Measurements from ENCODE around the gene REV3L. TPM values are rescaled to one million over a fixed set of nuclear protein-coding genes. Genes with fewer than 3 reads are reported as not detected.
A peak's percentile ranks its signal among the peaks of the same experiment; 100 is the strongest.

REV3L gene
- polyA plus RNA-seq (2012; ENCODE audit: missing spikeins), result 16.6 TPM

GRCh38 chr6:111482959-111483735 is at the start of gene REV3L:
Gene REV3L (minus strand): TSS chr6:111483218. CDS start chr6:111482888, 330 bp downstream.
- FAIRE-seq (no peak), DNase-seq (ENCODE audit: insufficient read length) (peak; percentile 46)
- TF ChIP-seq POLR2AphosphoS5 (IDR thresholded peaks at IDR 0.05; ENCODE audit: low read depth, low read length) (peak; percentile 78), TAF1 (IDR thresholded peaks at IDR 0.05; ENCODE audit: borderline replicate concordance, low read depth, low read length) (peak; percentile 64; the same call in 1 of the 2 replicates), POLR2A (IDR thresholded peaks at IDR 0.05; ENCODE audit: low read depth, low read length) (peak; percentile 67)

DNA sequence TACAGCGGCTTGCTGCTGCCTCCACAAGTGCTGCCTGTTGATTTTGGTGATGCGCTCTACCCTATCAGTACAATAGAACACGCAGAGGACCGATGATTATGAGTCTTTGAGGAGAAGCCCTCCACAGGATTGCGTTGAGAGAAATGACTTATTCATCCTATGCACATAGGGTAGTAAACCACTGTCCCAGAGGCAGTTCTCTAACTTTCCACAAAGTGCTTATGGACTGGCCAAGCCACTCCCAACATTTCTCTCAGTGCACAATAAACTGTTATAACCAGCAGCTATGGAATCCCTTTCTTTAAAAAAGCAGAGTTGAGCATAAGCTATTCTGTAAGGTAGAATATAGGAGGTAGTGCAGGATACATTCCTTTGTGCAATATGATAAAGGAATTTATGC is 48.2 kb upstream of the REV3L start:
- no peak for FAIRE-seq
- TF ChIP-seq POLR2AphosphoS5 (IDR thresholded peaks at IDR 0.05; ENCODE audit: low read depth, low read length) (no peak), TAF1 (IDR thresholded peaks at IDR 0.05; ENCODE audit: borderline replicate concordance, low read depth, low read length) (no peak), POLR2A (IDR thresholded peaks at IDR 0.05; ENCODE audit: low read depth, low read length) (no peak)
- DNase-seq (ENCODE audit: insufficient read length), result no peak

DNA sequence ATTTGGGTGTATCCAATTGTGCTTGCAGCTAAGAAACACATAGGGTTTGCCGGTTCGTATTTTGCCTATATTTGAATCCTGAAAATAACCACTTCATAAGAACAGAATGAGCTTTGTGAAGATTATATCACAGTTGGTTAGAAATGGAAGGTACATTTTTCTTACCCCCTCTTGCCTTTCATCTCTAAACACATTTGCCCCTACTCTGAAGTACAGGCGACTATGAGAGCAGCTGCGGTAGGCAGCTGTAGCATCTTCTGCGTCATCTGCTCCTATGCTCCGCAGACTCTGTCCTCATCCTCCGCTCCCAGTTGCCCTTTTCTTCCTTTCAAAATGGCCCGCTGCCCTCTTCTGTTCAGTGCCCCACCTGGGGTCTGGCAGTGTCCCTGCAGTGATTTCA is 47.6 kb upstream of the REV3L start:
- DNase-seq (ENCODE audit: insufficient read length), result no peak
- no peak for FAIRE-seq
- TF ChIP-seq POLR2A (IDR thresholded peaks at IDR 0.05; ENCODE audit: low read depth, low read length), result no peak
- TF ChIP-seq POLR2AphosphoS5 (IDR thresholded peaks at IDR 0.05; ENCODE audit: low read depth, low read length), result no peak
- no peak for TF ChIP-seq TAF1 (IDR thresholded peaks at IDR 0.05; ENCODE audit: borderline replicate concordance, low read depth, low read length)

DNA sequence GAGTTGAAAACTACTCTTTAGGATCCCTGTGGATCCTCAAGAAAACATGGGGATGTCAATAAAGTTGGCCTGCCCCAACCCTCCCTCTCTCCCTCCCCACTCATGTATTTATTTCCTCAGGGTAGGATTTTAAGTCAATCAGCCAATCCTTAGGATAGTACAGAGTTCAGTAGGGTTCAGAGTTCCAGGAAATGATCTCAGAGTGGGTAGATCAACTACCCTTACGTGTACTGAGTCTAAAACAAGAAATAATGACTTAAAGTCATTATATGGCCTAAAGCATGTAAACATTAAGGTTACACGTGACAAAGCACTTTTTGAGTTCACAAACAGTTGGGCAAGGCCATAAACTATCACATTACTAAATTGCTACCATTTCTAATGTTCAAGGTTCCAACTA is 47.2 kb upstream of the REV3L start:
- no peak for DNase-seq (ENCODE audit: insufficient read length)
- no peak for FAIRE-seq
- TF ChIP-seq POLR2AphosphoS5 (IDR thresholded peaks at IDR 0.05; ENCODE audit: low read depth, low read length) (no peak), POLR2A (IDR thresholded peaks at IDR 0.05; ENCODE audit: low read depth, low read length) (no peak), TAF1 (IDR thresholded peaks at IDR 0.05; ENCODE audit: borderline replicate concordance, low read depth, low read length) (no peak)

DNA sequence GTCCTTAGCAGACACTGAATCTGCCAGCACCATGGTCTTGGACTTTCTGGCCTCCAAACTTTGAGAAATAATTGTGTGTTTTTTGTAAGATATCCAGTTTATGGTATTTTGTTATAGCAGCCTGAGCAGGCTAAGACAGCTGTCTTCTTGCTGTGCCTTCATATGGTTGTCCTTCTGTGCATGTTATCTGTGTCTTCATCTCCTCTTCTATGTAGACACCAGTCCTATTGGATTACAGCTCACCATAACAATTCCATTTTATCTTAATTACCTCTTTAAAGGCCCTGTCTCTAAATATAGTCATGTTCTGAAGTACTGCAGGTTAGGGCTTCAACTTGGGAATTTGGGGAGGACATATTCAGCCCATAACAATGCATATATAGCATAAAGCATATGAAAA is 44.3 kb upstream of the REV3L start:
- no peak for FAIRE-seq
- no peak for DNase-seq (ENCODE audit: insufficient read length)
- no peak for TF ChIP-seq TAF1 (IDR thresholded peaks at IDR 0.05; ENCODE audit: borderline replicate concordance, low read depth, low read length)

GRCh38 chr6:111524735-111525134 is 41.7 kb upstream of the REV3L start:
- FAIRE-seq (no peak), DNase-seq (ENCODE audit: insufficient read length) (no peak)
- TF ChIP-seq POLR2AphosphoS5 (IDR thresholded peaks at IDR 0.05; ENCODE audit: low read depth, low read length) (no peak), TAF1 (IDR thresholded peaks at IDR 0.05; ENCODE audit: borderline replicate concordance, low read depth, low read length) (no peak), POLR2A (IDR thresholded peaks at IDR 0.05; ENCODE audit: low read depth, low read length) (no peak)

- no peak for TF ChIP-seq POLR2AphosphoS5 (IDR thresholded peaks at IDR 0.05; ENCODE audit: low read depth, low read length)
- no peak for TF ChIP-seq POLR2A (IDR thresholded peaks at IDR 0.05; ENCODE audit: low read depth, low read length)
- no peak for TF ChIP-seq TAF1 (IDR thresholded peaks at IDR 0.05; ENCODE audit: borderline replicate concordance, low read depth, low read length)
- DNase-seq (ENCODE audit: insufficient read length), result no peak
- no peak for FAIRE-seq
These were observed 41.2 kb upstream of the REV3L start for GRCh38 chr6:111524252-111524651.

- no peak for TF ChIP-seq POLR2A (IDR thresholded peaks at IDR 0.05; ENCODE audit: low read depth, low read length)
- no peak for TF ChIP-seq TAF1 (IDR thresholded peaks at IDR 0.05; ENCODE audit: borderline replicate concordance, low read depth, low read length)
- no peak for DNase-seq (ENCODE audit: insufficient read length)
- no peak for FAIRE-seq
These were observed 40.6 kb upstream of the REV3L start for GRCh38 chr6:111523484-111524167.

- TF ChIP-seq POLR2AphosphoS5 (IDR thresholded peaks at IDR 0.05; ENCODE audit: low read depth, low read length) (no peak), POLR2A (IDR thresholded peaks at IDR 0.05; ENCODE audit: low read depth, low read length) (no peak)
- no peak for FAIRE-seq
These were observed 39.5 kb upstream of the REV3L start for GRCh38 chr6:111522393-111523020.

DNA sequence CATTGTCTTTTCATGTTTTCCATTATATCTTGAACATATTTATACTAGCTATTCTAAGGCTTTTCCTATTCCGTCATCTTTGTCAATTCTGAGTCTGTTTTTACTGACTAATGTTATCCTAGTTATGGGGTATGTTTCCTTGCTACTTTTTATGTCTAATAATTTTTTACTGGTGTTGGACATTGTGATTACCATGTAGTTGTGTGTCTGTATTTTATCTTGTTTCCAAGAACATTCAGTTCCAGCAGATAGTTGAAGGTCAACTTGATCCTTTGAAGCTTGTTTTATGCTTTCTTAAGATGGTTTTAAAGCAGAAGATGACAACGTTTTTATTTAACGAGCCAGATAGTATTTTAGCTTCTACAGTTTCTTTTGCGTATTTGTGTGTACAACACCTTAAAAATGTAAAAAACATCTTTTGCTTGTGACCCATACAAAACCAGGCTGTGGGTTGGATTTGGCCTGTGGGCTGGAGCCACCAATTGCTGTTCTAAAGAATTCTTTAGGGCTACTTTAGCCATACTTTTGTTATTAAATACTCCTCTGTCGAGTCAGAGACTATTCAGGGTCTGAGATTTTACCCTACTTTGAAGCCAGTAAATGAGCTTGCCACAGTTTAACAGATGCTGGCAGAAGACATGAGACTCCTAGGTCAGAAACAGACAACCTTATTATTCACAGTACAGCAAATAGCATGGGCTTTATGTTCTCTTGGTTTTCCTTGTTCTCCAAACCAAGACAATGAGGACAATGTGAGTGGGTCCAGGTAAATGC is 38.7 kb upstream of the REV3L start:
- TF ChIP-seq POLR2A (IDR thresholded peaks at IDR 0.05; ENCODE audit: low read depth, low read length) (no peak), TAF1 (IDR thresholded peaks at IDR 0.05; ENCODE audit: borderline replicate concordance, low read depth, low read length) (no peak), POLR2AphosphoS5 (IDR thresholded peaks at IDR 0.05; ENCODE audit: low read depth, low read length) (no peak)
- DNase-seq (ENCODE audit: insufficient read length), result no peak
- FAIRE-seq, result no peak

More at GRCh38 chr6:111522393-111523020, 39.5 kb upstream of the REV3L start:
- DNase-seq (ENCODE audit: insufficient read length), result no peak

DNA sequence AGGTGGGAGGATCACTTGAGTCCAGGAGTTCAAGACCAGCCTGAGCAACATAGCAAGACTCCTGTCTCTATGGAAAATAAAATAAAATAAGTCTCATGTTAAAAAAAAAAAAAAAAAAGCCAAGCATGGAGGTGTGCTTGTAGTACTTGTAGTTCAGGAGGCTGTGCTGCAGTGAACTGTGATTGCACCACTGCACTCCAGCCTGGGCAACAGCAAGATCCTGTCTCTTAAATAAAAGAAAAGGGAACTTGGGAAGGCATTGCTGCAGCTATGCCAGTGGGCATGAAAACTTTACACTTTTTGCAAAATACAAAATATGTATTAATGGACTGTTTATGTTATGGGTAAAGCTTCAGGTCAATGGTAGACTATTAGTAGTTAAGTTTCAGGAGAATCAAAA is 37.5 kb upstream of the REV3L start:
- DNase-seq (ENCODE audit: insufficient read length), result no peak
- FAIRE-seq, result no peak
- TF ChIP-seq TAF1 (IDR thresholded peaks at IDR 0.05; ENCODE audit: borderline replicate concordance, low read depth, low read length), result no peak
- no peak for TF ChIP-seq POLR2AphosphoS5 (IDR thresholded peaks at IDR 0.05; ENCODE audit: low read depth, low read length)
- no peak for TF ChIP-seq POLR2A (IDR thresholded peaks at IDR 0.05; ENCODE audit: low read depth, low read length)
